DOHH2 (cell line): ENCODE measurements around the gene SNAPC2.

Source experiments
- EZH2phosphoT487 ChIP-seq: fragments of 200-600 bp; sonication (generic); IDR thresholded peaks from 2 replicates; pipeline ENCODE4 v1.6.1; 2017; ENCODE audit warnings: borderline replicate concordance, mild to moderate bottlenecking, antibody characterized with exemption, low read length, moderate library complexity, mixed read lengths
- TF ChIP-seq, protein P1 (sequence below): fragments of 200-600 bp; sonication (generic); IDR thresholded peaks from one replicate; pipeline ENCODE4 v1.5.1; 2014; ENCODE audit warnings: antibody characterized with exemption, mild to moderate bottlenecking, low read depth, low read length; ENCODE audit not compliant: poor library complexity, severe bottlenecking

- TF ChIP-seq, protein P1, sequence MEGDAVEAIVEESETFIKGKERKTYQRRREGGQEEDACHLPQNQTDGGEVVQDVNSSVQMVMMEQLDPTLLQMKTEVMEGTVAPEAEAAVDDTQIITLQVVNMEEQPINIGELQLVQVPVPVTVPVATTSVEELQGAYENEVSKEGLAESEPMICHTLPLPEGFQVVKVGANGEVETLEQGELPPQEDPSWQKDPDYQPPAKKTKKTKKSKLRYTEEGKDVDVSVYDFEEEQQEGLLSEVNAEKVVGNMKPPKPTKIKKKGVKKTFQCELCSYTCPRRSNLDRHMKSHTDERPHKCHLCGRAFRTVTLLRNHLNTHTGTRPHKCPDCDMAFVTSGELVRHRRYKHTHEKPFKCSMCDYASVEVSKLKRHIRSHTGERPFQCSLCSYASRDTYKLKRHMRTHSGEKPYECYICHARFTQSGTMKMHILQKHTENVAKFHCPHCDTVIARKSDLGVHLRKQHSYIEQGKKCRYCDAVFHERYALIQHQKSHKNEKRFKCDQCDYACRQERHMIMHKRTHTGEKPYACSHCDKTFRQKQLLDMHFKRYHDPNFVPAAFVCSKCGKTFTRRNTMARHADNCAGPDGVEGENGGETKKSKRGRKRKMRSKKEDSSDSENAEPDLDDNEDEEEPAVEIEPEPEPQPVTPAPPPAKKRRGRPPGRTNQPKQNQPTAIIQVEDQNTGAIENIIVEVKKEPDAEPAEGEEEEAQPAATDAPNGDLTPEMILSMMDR: no peak
- peak; percentile 72; the same call in 1 of the 2 replicates for TF ChIP-seq EZH2phosphoT487
Measured at GRCh38 chr19:7918615-7919421, 1.3 kb upstream of the SNAPC2 start.
